Brain microvascular endothelial cell (primary cell): Measurements from ENCODE around the gene IMPA2.

Experiments used
- DNase-seq: peaks from one replicate; pipeline ENCODE4 v3.0.0-alpha.2; 2020
- H3K27ac ChIP-seq: fragments of 250-450 bp; sonication (Bioruptor Pico); 2 replicates; pipeline ENCODE4 v1.5.1; 2020; ENCODE audit warnings: mild to moderate bottlenecking, moderate library complexity
- H3K27me3 ChIP-seq: fragments of 250-450 bp; sonication (Bioruptor Pico); replicated peaks from 2 replicates; pipeline ENCODE4 v1.5.1; 2020; ENCODE audit warnings: mild to moderate bottlenecking
- H3K36me3 ChIP-seq: fragments of 250-450 bp; sonication (Bioruptor Pico); replicated peaks from 2 replicates; pipeline ENCODE4 v1.5.1; 2020; ENCODE audit warnings: mild to moderate bottlenecking
- H3K4me3 ChIP-seq: 2 replicates; pipeline ENCODE4 v1.5.1; 2011; ENCODE audit warnings: low read depth, mild to moderate bottlenecking, control low read depth, low read length, moderate library complexity
- in situ Hi-C: cut with HindIII; loops from 2 replicates; pipeline ENCODE4 v1.10.0; 2017; ENCODE audit warnings: low sequenced_read_pairs, low pct_ligation_motif_present
- TF ChIP-seq, protein P1 (sequence below): IDR thresholded peaks from 2 replicates; pipeline ENCODE4 v1.5.1; 2011; ENCODE audit warnings: low read depth, mild to moderate bottlenecking, moderate library complexity, low read length, control low read depth, inconsistent platforms; ENCODE audit errors: missing control alignments

The IMPA2 gene

DNA sequence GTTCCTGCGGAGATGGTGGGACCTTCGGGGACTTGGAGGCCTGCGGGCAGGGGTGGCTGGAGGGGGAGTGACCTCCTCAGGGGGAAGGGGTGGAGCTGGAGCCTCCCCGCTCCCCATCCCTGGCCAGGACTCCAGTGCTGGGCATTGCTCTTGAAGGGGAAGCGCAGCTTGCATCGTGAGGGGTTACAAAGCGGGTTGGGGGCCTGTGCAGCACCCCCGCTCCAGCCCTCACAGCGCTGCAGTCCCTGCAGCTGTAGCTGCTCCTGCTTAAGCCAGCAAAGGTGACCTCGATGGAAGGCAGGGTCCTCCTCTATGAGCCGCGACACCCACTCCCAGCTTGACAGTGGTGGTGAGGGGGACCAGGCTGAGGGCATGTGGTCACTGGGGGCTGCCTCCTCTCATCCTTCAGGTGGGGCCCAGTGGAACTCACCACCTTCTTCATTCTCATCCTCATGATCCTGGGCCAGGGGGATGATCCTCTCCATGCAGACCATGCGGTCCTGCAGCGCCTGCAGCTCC is 75.6 kb downstream of the IMPA2 start:
- H3K36me3 ChIP-seq, result no peaks in the 10 kb centered on the region
- in situ Hi-C loops, result no loop called here
- no peak for DNase-seq
- no peak overlapping the region for H3K4me3 ChIP-seq
- no peak overlapping the region for H3K27ac ChIP-seq
- H3K27me3 ChIP-seq, result no peaks in the 10 kb centered on the region
- TF ChIP-seq, protein P1, sequence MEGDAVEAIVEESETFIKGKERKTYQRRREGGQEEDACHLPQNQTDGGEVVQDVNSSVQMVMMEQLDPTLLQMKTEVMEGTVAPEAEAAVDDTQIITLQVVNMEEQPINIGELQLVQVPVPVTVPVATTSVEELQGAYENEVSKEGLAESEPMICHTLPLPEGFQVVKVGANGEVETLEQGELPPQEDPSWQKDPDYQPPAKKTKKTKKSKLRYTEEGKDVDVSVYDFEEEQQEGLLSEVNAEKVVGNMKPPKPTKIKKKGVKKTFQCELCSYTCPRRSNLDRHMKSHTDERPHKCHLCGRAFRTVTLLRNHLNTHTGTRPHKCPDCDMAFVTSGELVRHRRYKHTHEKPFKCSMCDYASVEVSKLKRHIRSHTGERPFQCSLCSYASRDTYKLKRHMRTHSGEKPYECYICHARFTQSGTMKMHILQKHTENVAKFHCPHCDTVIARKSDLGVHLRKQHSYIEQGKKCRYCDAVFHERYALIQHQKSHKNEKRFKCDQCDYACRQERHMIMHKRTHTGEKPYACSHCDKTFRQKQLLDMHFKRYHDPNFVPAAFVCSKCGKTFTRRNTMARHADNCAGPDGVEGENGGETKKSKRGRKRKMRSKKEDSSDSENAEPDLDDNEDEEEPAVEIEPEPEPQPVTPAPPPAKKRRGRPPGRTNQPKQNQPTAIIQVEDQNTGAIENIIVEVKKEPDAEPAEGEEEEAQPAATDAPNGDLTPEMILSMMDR, result no peak

DNA sequence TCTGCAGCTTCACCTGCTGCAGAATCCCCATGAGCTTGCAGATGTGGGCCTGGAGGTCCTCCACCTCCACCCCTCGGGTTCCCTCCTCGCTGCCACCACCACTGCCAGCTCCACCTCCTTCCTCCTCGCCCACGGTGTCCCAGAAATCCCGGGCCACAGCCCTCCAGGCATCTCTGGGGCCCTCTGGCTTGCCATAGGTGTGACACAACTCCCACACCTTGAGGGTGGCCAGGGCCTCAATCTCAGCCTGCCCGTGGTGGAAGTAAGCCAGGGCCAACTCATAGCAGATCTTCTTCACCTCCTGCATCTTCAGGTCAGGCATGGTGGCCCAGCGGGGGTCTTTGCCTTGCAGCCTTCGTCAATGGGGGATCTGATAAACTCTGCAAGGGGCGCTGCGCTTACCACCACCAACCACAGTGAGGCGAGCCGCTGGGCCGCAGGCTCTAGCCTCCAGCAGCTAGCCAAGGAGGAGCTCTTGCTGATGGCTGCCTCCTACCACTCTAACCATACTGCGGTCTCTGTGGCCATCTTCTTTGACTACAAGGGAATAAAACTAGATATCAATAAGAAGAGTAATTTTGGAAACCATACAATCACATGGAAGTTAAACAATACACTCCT is 76.2 kb downstream of the IMPA2 start:
- TF ChIP-seq, protein P1, result peak; percentile 24
- no peak for DNase-seq
- no peak overlapping the region for H3K4me3 ChIP-seq
- in situ Hi-C loops, result no loop called here
- H3K36me3 ChIP-seq, result no peaks in the 10 kb centered on the region
- no peaks in the 10 kb centered on the region for H3K27me3 ChIP-seq
- H3K27ac ChIP-seq, result no peak overlapping the region

DNA sequence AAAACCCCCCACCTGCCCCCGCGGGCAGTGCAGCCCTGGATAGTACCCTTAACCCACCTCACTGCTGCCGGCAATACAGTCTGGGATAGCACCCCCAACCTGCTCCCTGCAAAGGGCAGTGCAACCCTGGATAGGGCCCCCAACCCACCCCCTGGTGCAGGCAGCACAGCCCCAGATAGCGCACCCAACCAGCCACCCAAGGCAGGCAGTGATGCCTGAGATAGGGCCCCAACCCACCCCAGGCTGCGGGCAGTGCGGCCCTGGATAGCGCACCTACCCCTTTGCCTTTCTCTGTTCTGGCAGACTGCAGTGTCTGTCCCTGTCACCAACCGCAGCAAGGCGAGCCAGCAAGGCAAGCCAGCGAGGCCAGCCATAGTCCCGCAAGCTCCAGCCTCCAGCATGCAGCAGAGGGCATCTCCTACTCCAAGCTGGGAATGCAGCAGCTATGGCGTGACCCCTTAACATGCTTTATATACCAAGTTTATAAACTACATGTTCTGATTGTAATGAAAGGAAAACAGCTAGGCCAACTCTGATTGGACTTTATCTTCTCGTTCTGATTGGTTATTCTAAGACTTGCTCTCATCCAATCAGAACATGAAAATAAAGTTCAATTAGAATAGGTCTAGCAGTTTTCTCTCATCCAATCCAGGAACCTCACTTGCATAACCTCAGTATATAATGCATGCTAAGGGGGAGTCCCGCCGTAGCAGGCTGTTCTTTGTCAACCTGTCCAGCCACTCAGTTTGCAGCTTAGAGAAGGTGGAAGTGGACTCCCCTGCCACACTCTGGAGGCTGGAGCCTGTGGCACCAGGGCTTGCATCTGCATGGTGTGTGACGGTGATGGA is 78.3 kb downstream of the IMPA2 start:
- H3K27ac ChIP-seq, result no peak overlapping the region
- H3K36me3 ChIP-seq, result no peaks in the 10 kb centered on the region
- no peak for DNase-seq
- no peak overlapping the region for H3K4me3 ChIP-seq
- in situ Hi-C loops, result no loop called here
- no peaks in the 10 kb centered on the region for H3K27me3 ChIP-seq
- TF ChIP-seq, protein P1, result no peak

DNA sequence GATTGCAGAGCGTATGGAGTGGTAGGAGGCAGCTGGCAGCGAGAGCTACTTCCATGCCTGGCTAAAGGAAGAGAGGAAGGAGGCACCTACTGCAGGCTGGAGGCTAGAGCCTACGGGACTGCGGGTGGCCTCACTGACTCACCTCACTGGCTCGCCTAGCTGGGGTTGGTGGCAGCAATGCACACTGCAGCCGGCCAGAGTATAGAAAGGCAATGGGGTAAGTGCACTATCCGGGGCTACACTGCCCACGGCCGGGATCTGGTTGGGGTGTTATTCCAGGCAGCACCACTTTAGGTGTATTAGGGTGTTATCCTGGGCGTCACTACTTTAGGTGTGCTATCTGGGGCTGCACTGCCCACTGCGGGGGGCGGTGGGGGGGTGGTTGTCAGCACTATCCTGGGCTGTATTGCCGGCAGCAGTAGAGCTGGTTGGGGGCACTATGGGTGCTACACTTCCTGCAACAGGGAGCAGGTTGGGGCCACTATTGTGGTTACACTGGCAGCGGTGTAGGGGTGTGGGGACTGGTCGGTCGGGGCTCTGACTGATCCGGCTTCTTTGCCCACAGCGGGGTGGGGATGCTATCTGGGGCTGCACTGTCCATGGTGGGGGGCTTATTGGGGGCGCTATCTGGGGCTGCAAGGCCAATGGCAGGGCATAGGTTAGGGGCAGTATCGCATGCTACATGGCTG is 79.0 kb downstream of the IMPA2 start:
- DNase-seq, result no peak
- TF ChIP-seq, protein P1, result peak; percentile 39
- Histone ChIP-seq H3K27ac (no peak overlapping the region), H3K27me3 (no peaks in the 10 kb centered on the region), H3K36me3 (no peaks in the 10 kb centered on the region), H3K4me3 (no peak overlapping the region)
- in situ Hi-C loops, result no loop called here

DNA sequence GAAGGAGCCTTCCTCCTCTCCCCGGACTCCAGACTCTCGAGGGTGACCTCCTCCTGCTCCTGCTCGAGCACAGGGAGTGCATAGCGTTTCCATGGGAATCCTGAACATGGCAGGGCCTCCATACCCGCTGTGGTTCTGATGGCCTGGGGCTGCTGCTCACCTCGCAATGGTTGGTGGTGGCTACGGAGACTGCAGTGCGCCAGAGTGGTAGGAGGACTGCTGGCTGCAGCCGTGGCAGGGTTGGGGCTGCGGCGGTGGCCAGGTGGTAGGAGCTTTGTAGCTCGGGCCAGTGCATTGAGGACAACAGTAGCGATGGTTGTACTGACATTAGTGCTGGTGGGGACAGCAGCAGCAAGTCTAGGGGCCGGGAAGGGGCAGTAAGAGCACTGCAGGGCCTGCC is 80.4 kb downstream of the IMPA2 start:
- no peak overlapping the region for H3K4me3 ChIP-seq
- H3K27ac ChIP-seq, result no peak overlapping the region
- TF ChIP-seq, protein P1, result no peak
- in situ Hi-C loops, result no loop called here
- no peak for DNase-seq
- H3K36me3 ChIP-seq, result no peaks in the 10 kb centered on the region
- H3K27me3 ChIP-seq, result no peaks in the 10 kb centered on the region
